ENCODE data around the gene SRM.
"Not testable (repeated sequence)": the region's sequence is repeated elsewhere in the genome, so short reads cannot be mapped to it uniquely, and the experiment has no call there.

- not testable (repeated sequence) for TF ChIP-seq TFDP1 (CRISPR knock-in tag; IDR thresholded peaks at IDR 0.05; ENCODE audit: borderline replicate concordance); MAFK (conservative IDR thresholded peaks at IDR 0.05 in 1 of 2, IDR thresholded peaks at IDR 0.05 in 1 of 2; ENCODE audit: low read length in 2 of 2); CTCF (CRISPR knock-in tag; IDR thresholded peaks at IDR 0.05); ZNF263 (CRISPR knock-in tag; IDR thresholded peaks at IDR 0.05); ZNF329 (CRISPR knock-in tag; IDR thresholded peaks at IDR 0.05; ENCODE audit: low read depth); ZSCAN20 (CRISPR knock-in tag; IDR thresholded peaks at IDR 0.05; ENCODE audit: borderline replicate concordance)
These were observed 13.6 kb upstream of the SRM start for GRCh38 chr1:11073398-11073797.
